HL-60 (cell line): Measurements from ENCODE around the gene UBE2QL1.

Experiments used
- CTCF ChIP-seq: IDR thresholded peaks from one replicate; pipeline ENCODE4 v1.5.1; 2011; ENCODE audit warnings: low read length, control low read depth, inconsistent platforms; ENCODE audit not compliant: insufficient read depth
- POLR2AphosphoS5 ChIP-seq: IDR thresholded peaks from 2 replicates; pipeline ENCODE4 v1.6.1; 2012; ENCODE audit warnings: low read depth
- SPI1 ChIP-seq: IDR thresholded peaks from 2 replicates; pipeline ENCODE4 v1.6.1; 2012; ENCODE audit warnings: low read depth, mild to moderate bottlenecking, borderline replicate concordance

- TF ChIP-seq POLR2AphosphoS5 (no peak), SPI1 (no peak), CTCF (no peak)
These were observed 543 bp upstream of the UBE2QL1 start for GRCh38 chr5:6448141-6448491.
